ENCODE data around the gene CACTIN.

The CACTIN gene

DNA sequence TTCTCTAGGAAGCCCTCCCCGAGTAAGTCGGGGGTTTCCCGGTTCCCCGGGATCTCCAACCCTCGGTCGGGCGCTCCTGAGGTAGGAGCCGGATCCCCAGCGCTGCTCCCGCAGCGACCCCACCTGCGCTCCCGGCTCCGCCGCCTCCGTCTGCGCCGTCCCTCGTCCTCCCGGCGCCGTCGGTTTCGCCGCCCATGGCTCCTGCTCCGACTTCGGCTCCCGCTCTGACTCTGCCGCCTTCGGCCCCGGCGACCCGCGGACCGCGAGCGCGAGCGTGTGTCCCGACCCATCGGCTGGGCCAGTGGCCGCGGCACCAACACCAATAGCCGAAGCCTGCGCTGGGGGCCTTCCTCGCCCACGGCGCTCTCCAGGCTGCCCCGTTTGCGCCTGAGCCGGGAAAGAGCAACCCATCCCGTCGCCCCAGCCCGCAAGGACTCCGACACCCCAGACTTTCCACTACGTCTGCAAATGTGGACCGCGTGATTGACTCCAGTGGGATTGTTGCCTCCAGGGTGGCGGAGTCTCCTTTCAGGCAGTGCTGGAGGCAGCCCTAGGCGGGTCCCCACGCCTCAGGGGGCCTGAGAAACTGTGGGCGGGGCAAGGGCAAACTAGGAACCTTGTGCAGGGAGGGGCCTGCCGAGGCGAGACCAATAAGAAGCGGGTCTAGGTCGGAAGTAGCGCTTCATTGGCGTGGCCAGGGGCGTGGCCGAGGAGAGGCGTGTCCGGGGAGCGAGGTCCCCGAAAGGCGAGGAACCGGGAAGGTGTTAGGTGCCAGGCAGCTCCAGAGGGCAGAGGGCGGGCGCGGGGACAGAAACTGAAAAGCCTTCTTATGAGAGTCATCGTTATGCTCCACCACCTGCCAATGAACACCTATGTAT is at the start of gene CACTIN:
Gene CACTIN (minus strand): TSS at position 318 of the 878 bp plus-strand sequence. CDS start 28 bp downstream, at position 290.
- peak; percentile 98 for ATAC-seq

DNA sequence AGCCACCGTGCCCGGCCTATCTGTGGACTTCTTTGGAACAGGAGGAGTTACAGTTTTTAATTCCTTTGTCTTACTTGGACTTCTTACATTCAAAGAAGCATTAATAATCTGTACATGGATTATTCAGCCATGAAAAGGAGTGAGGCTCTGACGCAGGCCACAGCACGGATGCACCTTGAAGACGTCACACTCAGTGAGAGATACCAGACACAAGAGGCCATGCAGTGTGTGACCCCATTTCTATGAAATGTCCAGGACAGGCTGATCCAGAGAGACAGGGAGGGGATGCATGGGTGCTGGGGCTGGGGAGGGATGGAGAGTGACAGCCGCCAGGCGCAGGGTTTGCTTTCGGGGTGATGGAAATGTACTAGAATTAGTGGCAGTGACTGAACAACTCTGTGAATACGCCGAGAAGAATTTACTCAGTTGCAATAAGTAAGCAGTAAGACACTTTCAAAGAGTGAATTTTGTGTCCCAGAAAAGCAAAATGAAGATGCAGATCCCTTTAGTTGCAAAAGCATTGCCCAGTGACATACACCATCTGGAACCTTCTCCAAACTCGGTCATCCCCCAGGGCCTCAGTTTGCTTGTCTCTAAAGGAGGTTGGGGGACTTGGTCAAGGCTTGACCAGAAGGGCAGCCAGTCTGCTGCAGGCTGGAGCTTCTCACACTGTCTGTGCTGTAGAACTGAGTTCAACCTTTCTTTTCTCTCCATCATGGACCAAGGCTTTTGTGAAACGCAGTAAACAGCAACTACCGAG is 48.4 kb upstream of the CACTIN start:
- Mint-ChIP-seq H3K27me3 (peaks cover 9% of the 10 kb centered on the region), H3K36me3 (peaks cover 22% of the 10 kb centered on the region), H3K9me3 (no peaks in the 10 kb centered on the region), H3K4me1 (peaks cover 26% of the 10 kb centered on the region), H3K27ac (no peak overlapping the region), H3K4me3 (no peak overlapping the region)
- no peak for ATAC-seq

More for the DNA sequence above, at the start of gene CACTIN:
- Mint-ChIP-seq H3K36me3 (peaks cover 21% of the 10 kb centered on the region), H3K27ac (peak within 1 kb of the TSS; percentile 93), H3K27me3 (no peaks in the 10 kb centered on the region), H3K4me1 (peaks cover 34% of the 10 kb centered on the region), H3K4me3 (peak within 1 kb of the TSS; percentile 93), H3K9me3 (no peaks in the 10 kb centered on the region)

DNA sequence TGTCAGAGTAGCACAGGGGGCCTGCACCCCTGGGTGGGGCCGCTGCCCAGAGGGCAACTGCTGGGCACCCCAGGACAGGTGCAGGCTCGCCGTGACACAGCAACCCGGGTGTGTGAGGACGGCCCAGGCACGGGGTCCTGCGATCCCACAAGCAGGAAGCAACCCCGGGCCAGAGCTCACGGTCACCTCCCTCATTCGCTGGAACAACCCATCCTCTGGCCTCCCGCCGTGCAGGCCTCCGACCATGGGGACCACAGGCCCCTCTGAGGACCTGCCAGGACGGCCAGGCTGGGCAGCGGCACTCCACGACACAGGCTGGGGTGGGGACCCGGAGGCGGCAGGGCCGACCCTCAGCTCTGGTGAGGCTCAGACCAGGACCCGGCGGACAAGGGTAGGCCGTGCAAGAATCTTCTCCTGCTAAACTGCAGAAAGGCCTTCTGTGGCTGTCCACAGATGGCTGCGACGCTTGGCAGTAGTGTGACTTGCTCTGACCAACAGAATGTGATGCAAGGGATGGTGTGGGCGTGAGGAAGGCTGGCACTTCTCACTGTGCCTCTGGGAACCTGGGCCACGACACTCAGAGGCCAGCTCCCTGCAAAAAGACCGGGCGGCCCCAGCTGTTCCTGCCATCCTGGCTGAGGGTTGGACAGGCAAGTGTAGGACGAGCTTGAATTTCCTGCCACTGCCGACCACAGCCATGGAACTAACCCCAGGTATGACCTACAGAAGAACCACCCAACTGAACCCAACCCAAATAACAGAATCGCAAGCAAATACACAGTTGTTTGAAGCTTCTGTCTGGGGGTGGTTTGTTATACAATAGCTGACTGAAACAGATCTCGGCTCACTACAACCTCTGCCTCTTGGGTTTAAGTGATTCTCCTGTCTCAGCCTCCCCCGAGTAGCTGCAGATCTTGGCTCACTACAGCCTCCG is 47.2 kb upstream of the CACTIN start:
- Mint-ChIP-seq H3K27me3 (peaks cover 9% of the 10 kb centered on the region), H3K9me3 (no peaks in the 10 kb centered on the region), H3K4me3 (no peak overlapping the region), H3K36me3 (peaks cover 17% of the 10 kb centered on the region), H3K4me1 (peaks cover 26% of the 10 kb centered on the region), H3K27ac (no peak overlapping the region)
- no peak for ATAC-seq

DNA sequence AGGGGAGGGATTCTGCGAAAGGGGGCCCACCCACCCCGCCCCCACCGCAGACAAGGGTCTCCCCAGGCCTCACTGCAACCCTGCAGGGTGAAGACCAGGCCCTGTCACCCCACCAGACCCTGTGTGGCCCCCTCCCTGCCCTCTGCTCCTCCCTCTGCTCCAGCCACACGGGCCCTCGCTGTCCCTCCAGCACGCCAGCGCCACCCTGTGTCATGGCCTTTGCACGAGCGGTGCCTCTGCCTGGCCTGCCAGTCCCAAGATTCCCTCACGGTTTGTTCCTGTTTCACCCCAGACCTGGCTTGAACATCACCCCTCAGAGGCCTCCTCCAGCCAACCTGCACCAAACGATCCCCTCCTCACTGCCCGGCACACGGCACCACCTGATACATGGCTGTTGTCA is 46.4 kb upstream of the CACTIN start:
- Mint-ChIP-seq H3K27ac (no peak overlapping the region), H3K27me3 (peaks cover 9% of the 10 kb centered on the region)

DNA sequence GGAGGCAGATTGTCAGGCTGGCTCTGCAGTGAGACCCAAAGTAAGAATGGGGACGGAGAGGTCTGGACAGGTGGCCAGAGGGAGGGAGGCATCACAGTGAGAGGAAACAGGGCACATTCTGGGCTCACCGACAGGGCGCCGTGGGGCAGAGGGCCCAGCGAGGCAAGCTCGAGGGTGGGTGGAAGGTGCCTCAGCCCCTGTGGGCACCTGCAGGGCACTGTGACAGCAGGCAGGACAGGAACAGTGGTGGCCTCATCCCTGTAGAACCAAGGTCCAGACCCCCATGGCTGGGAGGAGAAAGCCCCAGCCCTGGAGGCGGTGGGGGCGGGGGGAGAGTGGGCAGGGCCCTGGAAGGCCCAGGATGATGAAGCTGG is 46.0 kb upstream of the CACTIN start:
- Mint-ChIP-seq H3K9me3 (no peaks in the 10 kb centered on the region), H3K27ac (peak overlapping the region; percentile 79), H3K36me3 (peaks cover 25% of the 10 kb centered on the region), H3K4me3 (no peak overlapping the region), H3K4me1 (peaks cover 27% of the 10 kb centered on the region), H3K27me3 (peaks cover 9% of the 10 kb centered on the region)
- no peak for ATAC-seq

More for the DNA sequence above, 46.4 kb upstream of the CACTIN start:
- no peaks in the 10 kb centered on the region for H3K9me3 Mint-ChIP-seq
- ATAC-seq = no peak
- no peak overlapping the region for H3K4me3 Mint-ChIP-seq
- H3K4me1 Mint-ChIP-seq = peaks cover 26% of the 10 kb centered on the region
- peaks cover 24% of the 10 kb centered on the region for H3K36me3 Mint-ChIP-seq

DNA sequence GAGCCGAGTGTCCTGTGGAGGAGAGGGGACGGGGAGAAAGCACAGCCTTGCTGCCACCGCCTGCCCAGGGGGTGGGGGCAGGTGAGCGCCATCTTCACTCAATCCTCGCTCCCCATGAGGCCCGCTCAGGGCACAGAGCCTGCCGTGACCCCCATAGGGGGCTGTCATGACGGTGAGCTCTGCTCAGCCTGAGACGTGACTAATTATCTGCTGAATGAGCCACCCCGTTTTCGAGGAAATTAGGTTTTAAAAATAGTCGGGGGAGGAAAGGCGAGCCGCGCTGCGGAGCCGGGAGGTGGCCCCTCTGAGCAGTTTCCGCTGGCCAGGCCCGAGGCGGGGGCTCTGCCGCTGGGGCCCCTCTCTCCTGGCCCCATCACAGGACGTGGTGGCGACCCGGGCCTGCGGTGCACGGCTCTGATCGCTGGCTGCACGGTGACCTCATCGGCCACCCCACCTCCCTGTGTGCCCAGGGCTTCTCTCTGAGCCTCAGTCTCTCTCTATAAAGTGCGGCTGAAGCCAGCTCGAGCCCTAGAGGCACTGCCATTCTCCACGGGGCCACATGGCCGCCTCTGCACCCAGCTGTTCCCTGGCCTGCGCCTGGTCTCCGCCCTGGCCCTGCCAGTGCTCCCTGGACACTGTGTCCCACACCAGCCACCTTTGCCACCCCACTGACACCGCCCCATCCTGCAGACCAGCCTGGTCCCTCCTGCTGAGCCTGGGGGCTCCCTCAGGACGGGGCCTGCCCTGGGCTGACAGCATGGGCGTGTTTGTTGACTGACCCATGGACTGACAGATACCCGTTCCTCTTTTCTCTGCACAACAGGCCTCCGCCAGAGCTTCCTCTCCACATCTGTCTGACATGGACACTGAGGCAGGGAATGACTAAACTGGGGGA is 45.3 kb upstream of the CACTIN start:
- peaks cover 30% of the 10 kb centered on the region for H3K36me3 Mint-ChIP-seq
- peak overlapping the region; percentile 79 for H3K27ac Mint-ChIP-seq

DNA sequence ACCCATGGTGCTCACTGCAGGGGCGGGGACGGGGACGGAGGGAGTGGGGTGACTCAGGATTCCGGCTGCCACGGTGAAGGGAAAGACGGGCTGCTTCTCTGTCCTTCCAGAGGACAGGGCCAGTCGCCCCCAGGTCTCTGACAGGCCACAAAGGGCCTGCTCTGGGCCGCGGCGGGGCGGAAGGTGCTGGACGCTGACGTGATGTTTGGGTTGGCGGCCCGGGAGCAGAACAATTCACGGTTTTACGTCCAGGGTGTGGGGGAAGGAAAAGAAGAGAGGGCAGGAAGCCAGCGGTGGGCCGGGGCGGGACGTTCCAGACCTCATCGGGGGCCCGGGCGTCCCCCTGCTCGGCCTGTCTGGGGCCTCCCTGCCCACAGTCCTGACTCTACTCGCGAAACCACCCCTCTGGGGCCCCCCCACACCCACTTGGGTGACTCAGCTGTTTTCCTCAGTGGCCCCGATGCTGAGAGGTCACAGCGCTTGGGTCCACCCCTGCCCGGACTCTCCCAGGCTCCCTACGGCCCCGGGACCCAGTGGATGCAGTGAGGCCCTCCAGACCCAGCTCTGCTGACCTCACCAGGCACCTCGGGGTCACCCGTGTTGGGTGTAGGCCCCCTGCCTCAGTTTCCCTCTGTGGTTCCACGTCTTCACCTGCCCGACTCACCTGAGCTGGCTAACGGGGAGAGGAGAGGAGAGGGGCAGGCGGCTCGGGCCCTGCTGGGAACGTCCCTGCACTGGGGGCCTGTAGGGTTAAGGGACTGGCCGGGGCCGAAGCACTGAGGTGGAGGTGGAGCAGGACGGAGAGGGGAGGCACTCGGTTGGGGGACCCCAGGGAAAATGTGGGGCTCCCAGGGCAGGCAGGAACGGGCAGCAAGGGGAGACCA is 44.4 kb upstream of the CACTIN start:
- Mint-ChIP-seq H3K4me3 (peak overlapping the region; percentile 65), H3K4me1 (peaks cover 38% of the 10 kb centered on the region), H3K27ac (peak overlapping the region; percentile 79), H3K9me3 (no peaks in the 10 kb centered on the region), H3K27me3 (peaks cover 9% of the 10 kb centered on the region), H3K36me3 (peaks cover 32% of the 10 kb centered on the region)
- peak; percentile 65 for ATAC-seq

More for the DNA sequence above, 45.3 kb upstream of the CACTIN start:
- H3K9me3 Mint-ChIP-seq = no peaks in the 10 kb centered on the region
- H3K27me3 Mint-ChIP-seq = peaks cover 9% of the 10 kb centered on the region
- ATAC-seq = peak; percentile 35
- peaks cover 34% of the 10 kb centered on the region for H3K4me1 Mint-ChIP-seq
- peak overlapping the region; percentile 44 for H3K4me3 Mint-ChIP-seq

DNA sequence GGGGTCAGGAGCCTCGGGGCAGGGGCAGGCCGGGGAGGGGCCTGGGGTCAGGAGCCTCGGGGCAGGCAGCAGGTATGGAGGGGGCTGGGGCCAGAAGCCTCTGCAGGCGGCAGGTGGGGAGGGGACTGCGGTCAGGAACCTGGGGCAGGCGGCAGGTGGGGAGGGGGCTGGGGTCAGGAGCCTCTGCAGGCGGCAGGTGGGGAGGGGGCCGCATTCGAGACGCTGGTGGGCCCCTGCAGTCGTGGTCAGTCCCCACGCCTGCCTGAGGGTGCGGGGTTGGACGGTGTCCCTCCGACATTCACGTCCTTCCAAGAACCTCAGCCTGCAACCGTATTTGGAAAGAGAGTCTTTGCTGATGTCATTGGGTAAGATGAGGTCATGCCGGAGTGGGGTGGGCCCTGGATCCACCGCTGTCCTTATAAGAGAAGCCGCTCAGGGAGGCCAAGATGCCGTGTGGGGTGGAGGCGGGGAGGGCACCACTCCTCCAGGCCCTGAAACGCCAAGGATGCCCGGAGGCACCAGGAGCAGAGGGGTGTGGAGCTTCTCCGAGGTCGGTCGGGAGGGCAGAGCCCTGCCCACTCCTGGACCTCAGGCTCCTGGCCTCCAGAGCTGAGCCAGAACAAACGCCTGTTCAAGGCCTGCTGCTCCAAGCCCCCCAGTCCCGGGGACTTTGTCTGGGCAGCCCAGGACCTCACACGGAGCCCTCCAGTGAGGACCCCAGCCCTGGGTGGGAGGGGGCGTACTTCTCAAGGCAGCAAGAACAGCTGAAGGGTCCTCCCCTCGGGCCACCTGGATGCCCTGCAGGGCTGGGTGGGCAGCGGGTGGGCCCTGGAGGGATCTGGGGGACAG is 43.6 kb upstream of the CACTIN start:
- Mint-ChIP-seq H3K27ac (peak overlapping the region; percentile 79), H3K27me3 (peaks cover 9% of the 10 kb centered on the region), H3K4me1 (peaks cover 46% of the 10 kb centered on the region), H3K9me3 (no peaks in the 10 kb centered on the region), H3K36me3 (peaks cover 32% of the 10 kb centered on the region), H3K4me3 (no peak overlapping the region)
- no peak for ATAC-seq

DNA sequence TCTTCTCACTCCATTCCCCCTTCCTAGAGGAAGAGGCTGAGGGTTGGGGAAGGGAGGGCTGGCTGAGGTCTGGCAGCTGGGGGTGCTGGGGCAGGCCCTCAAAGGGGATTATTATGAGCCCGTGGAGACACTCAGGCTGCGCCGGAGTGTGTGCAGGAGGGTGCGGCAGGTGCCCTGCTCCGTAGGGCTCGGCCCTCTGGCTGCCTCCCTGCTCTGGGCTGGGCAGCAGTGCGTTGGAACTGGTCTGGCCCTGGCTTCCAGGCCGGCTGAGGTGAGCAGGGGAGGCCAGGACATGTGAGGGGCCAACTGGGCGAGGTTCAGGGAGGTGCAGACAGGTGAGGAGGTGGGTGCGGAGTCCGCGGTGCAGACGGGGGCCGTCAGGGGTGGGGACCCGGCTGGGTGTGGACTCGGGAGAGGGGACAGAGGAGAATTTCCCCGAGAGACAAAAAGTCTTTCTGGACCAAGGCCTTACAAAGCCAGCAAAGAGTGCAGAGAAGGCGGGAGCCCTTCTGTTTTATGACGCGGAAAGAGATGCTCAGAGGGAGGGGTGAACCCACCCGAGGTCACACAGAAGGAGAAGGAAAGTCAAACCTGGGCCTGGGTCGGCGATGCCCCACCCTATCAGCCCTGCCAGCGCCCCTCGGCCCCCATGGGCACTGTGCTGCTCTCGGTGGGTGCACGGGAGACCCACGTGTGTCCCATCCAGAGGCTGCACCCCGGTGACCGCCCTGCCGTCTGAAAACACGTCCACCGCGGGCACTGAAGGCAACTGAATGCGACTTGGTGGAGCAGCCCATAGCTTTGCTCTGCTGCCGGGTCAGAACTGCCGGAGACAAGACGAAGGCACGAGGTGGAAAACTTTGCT is 42.7 kb upstream of the CACTIN start:
- H3K4me1 Mint-ChIP-seq = peaks cover 53% of the 10 kb centered on the region
- peaks cover 9% of the 10 kb centered on the region for H3K27me3 Mint-ChIP-seq
- H3K9me3 Mint-ChIP-seq = no peaks in the 10 kb centered on the region
- H3K4me3 Mint-ChIP-seq = no peak overlapping the region
- no peak overlapping the region for H3K27ac Mint-ChIP-seq
- peaks cover 27% of the 10 kb centered on the region for H3K36me3 Mint-ChIP-seq
- ATAC-seq = no peak

DNA sequence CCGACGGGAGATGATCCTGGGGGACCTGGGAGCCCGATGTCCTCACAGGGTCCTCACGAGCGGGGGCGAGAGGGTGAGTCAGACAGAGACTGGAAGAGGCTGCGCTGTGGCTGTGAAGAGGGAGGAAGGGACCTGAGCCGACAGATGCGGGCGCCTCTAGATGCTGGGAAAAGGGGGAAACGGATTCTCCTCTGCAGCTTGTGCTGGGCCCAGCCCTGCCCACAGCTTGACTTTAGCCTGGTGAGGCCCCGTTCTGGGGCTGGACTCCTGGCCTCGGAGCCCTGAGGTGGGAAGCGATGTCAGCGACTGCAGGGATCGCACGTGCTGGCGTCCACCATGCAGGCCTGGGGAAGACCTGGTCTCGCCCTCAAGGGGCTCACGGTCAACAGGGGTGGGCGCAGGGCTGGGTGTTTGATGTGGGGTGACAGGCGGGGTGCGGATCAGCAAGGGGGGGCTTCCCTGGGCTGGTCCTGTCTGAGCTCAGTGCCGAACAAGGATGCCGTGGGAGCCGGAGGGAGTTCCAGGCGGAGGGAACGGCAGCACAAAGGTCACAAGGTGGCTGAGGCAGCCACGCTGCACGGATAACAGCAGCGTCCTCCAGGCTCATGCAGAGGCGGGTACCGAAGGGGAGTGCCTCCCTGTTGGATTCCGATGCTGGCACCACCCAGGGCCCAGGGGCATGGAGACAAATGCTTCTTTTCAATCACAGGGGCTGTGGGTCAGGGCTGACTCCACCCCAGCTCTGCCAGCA is 41.9 kb upstream of the CACTIN start:
- ATAC-seq = no peak
- Mint-ChIP-seq H3K9me3 (no peaks in the 10 kb centered on the region), H3K27me3 (peaks cover 9% of the 10 kb centered on the region), H3K36me3 (peaks cover 32% of the 10 kb centered on the region), H3K4me1 (peaks cover 53% of the 10 kb centered on the region), H3K4me3 (no peak overlapping the region), H3K27ac (no peak overlapping the region)

DNA sequence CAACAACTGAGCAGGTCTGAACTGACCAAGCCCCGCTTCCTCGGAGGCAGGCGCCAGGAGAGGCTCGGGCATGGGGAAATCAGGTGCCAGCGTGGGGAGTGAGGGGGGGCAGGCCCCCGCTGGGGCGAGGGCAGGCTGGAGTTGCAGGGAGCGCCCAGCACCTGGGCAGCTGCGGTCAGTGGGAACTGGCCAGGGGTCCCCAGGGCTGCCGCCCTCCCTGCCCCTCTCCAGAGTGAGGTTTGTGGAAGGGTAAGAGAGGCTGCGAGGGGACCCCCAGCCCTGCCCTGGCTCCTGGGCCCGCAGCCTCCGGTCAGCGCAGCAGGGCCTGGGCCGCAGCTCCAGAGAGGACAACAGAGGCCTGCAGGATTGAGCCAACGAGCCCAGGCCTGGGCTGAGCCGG is 41.2 kb upstream of the CACTIN start:
- no peak for ATAC-seq
- Mint-ChIP-seq H3K4me1 (peaks cover 53% of the 10 kb centered on the region), H3K4me3 (no peak overlapping the region), H3K9me3 (no peaks in the 10 kb centered on the region), H3K27me3 (peaks cover 8% of the 10 kb centered on the region), H3K27ac (no peak overlapping the region), H3K36me3 (peaks cover 34% of the 10 kb centered on the region)
